ENCODE results near the gene POLA2.
"Not testable (repeated sequence)": the region's sequence is repeated elsewhere in the genome, so short reads cannot be mapped to it uniquely, and the experiment has no call there.

POLA2 gene

GRCh38 chr11:65241692-65242091 lies 20.1 kb upstream of the POLA2 start:
- ATAC-seq, result no peak
- no peak for DNase-seq

- ATAC-seq, result no peak
- DNase-seq, result no peak
These were observed 19.4 kb upstream of the POLA2 start for GRCh38 chr11:65242389-65242788.

GRCh38 chr11:65243797-65244196 lies 18.0 kb upstream of the POLA2 start:
- ATAC-seq (no peak), DNase-seq (no peak)

GRCh38 chr11:65245046-65245445 lies 16.7 kb upstream of the POLA2 start:
- not testable (repeated sequence) for ATAC-seq

GRCh38 chr11:65246506-65246905 lies 15.3 kb upstream of the POLA2 start:
- no peak for ATAC-seq

More at GRCh38 chr11:65245046-65245445, 16.7 kb upstream of the POLA2 start:
- not testable (repeated sequence) for DNase-seq

GRCh38 chr11:65248184-65248710 lies 13.5 kb upstream of the POLA2 start:
- ATAC-seq, DNase-seq: not testable (repeated sequence)

More at GRCh38 chr11:65246506-65246905, 15.3 kb upstream of the POLA2 start:
- DNase-seq, result no peak

- no peak for DNase-seq
- ATAC-seq, result no peak
These were observed 10.3 kb upstream of the POLA2 start for GRCh38 chr11:65251476-65251875.

GRCh38 chr11:65254724-65255123 lies 7.0 kb upstream of the POLA2 start:
- DNase-seq, result no peak
- ATAC-seq, result no peak

- DNase-seq (no peak), ATAC-seq (no peak)
These were observed 2.8 kb upstream of the POLA2 start for GRCh38 chr11:65258988-65259387.

- no peak for DNase-seq
- ATAC-seq, result no peak
These were observed 1.5 kb upstream of the POLA2 start for GRCh38 chr11:65260302-65260701.

- DNase-seq (no peak), ATAC-seq (peak; percentile 8)
These were observed 789 bp upstream of the POLA2 start for GRCh38 chr11:65260756-65261590.

- ATAC-seq (peak; percentile 16), DNase-seq (no peak)
These were observed 569 bp downstream of the POLA2 start for GRCh38 chr11:65262381-65262680.

GRCh38 chr11:65262776-65263175 lies 1.0 kb downstream of the POLA2 start:
- DNase-seq, result no peak
- ATAC-seq, result no peak

GRCh38 chr11:65264747-65265146 lies 3.0 kb downstream of the POLA2 start:
- not testable (repeated sequence) for DNase-seq, ATAC-seq

GRCh38 chr11:65266210-65266609 lies 4.4 kb downstream of the POLA2 start:
- ATAC-seq (no peak), DNase-seq (no peak)

- DNase-seq (peak; percentile 24), ATAC-seq (no peak)
These were observed 13.2 kb downstream of the POLA2 start for GRCh38 chr11:65274735-65275682.

GRCh38 chr11:65275906-65276305 lies 14.1 kb downstream of the POLA2 start:
- no peak for DNase-seq
- no peak for ATAC-seq

- DNase-seq, result no peak
- ATAC-seq, result no peak
These were observed 16.0 kb downstream of the POLA2 start for GRCh38 chr11:65277631-65278277.

- DNase-seq (no peak), ATAC-seq (no peak)
These were observed 16.6 kb downstream of the POLA2 start for GRCh38 chr11:65278356-65278755.

GRCh38 chr11:65279279-65279678 lies 17.5 kb downstream of the POLA2 start:
- ATAC-seq (no peak), DNase-seq (no peak)

GRCh38 chr11:65279741-65280440 lies 18.1 kb downstream of the POLA2 start:
- DNase-seq, result peak; percentile 51

GRCh38 chr11:65280646-65281045 lies 18.9 kb downstream of the POLA2 start:
- no peak for DNase-seq

More at GRCh38 chr11:65279741-65280440, 18.1 kb downstream of the POLA2 start:
- peak; percentile 94 for ATAC-seq

More at GRCh38 chr11:65280646-65281045, 18.9 kb downstream of the POLA2 start:
- ATAC-seq, result no peak
